ENCODE data around the gene METRN. TPM values are rescaled to one million over a fixed set of nuclear protein-coding genes. Genes with fewer than 3 reads are reported as not detected.

Gene METRN
- polyA plus RNA-seq, 1 of the 3 experiments (the other 2 are of a cell fraction): 59.7 TPM

DNA sequence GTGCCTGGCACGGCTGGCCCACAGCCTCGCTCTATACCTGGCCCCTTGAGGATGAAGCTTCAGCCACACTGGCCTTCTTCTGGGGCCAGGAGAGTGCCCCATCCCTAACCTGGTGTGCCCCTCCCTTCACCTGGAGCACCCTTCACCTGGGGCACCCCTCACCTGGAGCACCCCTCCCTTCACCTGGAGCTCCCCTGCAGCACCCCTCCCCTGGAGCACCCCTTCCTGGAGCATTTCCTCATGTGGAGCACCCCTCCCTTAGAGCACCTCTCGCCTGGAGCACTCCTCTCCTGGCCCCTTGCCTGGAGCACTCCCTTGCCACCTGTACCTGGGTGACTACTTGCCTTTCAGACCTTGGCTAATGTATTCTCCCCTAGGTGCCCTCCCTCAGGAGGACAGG is 6.9 kb upstream of the METRN start (continued):
- TF ChIP-seq, protein P1, sequence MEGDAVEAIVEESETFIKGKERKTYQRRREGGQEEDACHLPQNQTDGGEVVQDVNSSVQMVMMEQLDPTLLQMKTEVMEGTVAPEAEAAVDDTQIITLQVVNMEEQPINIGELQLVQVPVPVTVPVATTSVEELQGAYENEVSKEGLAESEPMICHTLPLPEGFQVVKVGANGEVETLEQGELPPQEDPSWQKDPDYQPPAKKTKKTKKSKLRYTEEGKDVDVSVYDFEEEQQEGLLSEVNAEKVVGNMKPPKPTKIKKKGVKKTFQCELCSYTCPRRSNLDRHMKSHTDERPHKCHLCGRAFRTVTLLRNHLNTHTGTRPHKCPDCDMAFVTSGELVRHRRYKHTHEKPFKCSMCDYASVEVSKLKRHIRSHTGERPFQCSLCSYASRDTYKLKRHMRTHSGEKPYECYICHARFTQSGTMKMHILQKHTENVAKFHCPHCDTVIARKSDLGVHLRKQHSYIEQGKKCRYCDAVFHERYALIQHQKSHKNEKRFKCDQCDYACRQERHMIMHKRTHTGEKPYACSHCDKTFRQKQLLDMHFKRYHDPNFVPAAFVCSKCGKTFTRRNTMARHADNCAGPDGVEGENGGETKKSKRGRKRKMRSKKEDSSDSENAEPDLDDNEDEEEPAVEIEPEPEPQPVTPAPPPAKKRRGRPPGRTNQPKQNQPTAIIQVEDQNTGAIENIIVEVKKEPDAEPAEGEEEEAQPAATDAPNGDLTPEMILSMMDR (IDR thresholded peaks at IDR 0.05): no peak

DNA sequence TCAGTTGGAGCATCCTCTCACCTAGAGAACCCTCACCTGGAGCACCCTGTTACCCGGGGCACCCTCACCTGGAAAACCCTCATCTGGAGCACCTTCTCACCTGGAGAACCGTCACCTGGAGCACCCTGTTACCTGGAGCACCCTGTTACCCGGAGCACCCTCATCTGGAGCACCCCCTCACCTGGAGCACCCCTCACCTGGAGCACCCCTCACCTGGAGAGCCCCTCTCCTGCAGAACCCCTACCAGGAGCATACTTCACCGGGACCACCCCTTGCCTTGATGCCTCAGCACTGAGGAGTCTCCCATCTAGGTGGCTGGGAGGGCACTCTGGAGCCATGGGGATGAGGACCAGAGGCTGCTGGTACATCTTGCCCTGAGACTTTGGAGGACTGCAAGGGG is 6.0 kb upstream of the METRN start:
- Histone ChIP-seq H3K9me2 (no peaks in the 10 kb centered on the region), H3K4me3 (ENCODE audit: low read depth in 2 of 2, low read length in 1 of 2) (no peak overlapping the region), H3K9me3 (no peaks in the 10 kb centered on the region), H3K4me1 (ENCODE audit: control insufficient read depth in 1 of 2, insufficient read depth in 2 of 2, low read depth in 1 of 2, low read length in 1 of 2) (peaks cover 21 to 40% of the 10 kb centered on the region in 2 experiments; a peak in 2 of 4 replicates), H4K20me1 (ENCODE audit: insufficient read depth) (peaks cover 9% of the 10 kb centered on the region), H3F3A (replicated peaks; ENCODE audit: insufficient read depth) (peaks cover 30% of the 10 kb centered on the region), H3K27ac (ENCODE audit: low read depth in 2 of 2, low read length in 1 of 2) (peak overlapping the region in 1 of 2 experiments; percentile 84; a peak in 2 of 4 replicates), H3K36me3 (replicated peaks in 1 of 2; ENCODE audit: control insufficient read depth in 1 of 2, insufficient read depth in 2 of 2, low read length in 1 of 2) (no peaks in the 10 kb centered on the region), H3K4me2 (peak overlapping the region; percentile 95; the same call in 1 of the 2 replicates), H2AFZ (ENCODE audit: low read depth) (no peak overlapping the region), H3K79me2 (ENCODE audit: insufficient read depth) (peaks cover 12% of the 10 kb centered on the region), H3K9ac (no peak overlapping the region), H3K27me3 (ENCODE audit: insufficient read depth) (no peaks in the 10 kb centered on the region)
- POLR2A ChIA-PET: interaction anchor here (1.2 to 2.8 kb wide), 4 partner anchors 11 to 79 kb away, joined by 4 to 19 read pairs (median 4); partner anchors contain the start of genes ANTKMT, CHTF18 and RPUSD1
- no peak for DNase-seq
- TF ChIP-seq, protein P2, sequence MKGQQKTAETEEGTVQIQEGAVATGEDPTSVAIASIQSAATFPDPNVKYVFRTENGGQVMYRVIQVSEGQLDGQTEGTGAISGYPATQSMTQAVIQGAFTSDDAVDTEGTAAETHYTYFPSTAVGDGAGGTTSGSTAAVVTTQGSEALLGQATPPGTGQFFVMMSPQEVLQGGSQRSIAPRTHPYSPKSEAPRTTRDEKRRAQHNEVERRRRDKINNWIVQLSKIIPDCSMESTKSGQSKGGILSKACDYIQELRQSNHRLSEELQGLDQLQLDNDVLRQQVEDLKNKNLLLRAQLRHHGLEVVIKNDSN (IDR thresholded peaks at IDR 0.05; ENCODE audit: borderline replicate concordance, low read depth): no peak
- TF ChIP-seq RXRA (IDR thresholded peaks at IDR 0.05; ENCODE audit: borderline replicate concordance, low read depth) (no peak), RCOR1 (IDR thresholded peaks at IDR 0.05; ENCODE audit: low read length) (no peak), JUND (IDR thresholded peaks at IDR 0.05) (no peak), RFX5 (IDR thresholded peaks at IDR 0.05; ENCODE audit: low read length) (no peak), EZH2phosphoT487 (IDR thresholded peaks at IDR 0.05; ENCODE audit: borderline replicate concordance, low read depth) (no peak), CHD2 (IDR thresholded peaks at IDR 0.05; ENCODE audit: low read length, partially characterized antibody) (no peak), TCF12 (IDR thresholded peaks at IDR 0.05) (no peak)
- TF ChIP-seq, protein P3, sequence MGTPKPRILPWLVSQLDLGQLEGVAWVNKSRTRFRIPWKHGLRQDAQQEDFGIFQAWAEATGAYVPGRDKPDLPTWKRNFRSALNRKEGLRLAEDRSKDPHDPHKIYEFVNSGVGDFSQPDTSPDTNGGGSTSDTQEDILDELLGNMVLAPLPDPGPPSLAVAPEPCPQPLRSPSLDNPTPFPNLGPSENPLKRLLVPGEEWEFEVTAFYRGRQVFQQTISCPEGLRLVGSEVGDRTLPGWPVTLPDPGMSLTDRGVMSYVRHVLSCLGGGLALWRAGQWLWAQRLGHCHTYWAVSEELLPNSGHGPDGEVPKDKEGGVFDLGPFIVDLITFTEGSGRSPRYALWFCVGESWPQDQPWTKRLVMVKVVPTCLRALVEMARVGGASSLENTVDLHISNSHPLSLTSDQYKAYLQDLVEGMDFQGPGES (IDR thresholded peaks at IDR 0.05; ENCODE audit: low read depth, low read length): no peak
- TF ChIP-seq, protein P1 (IDR thresholded peaks at IDR 0.05): no peak
- WGBS (ENCODE audit: low lambda C conversion rate): 58% methylated on average over 2 of the region's 4 CpGs
- CTCF ChIA-PET: interaction anchor here (2.4 to 22.4 kb wide), 4 partner anchors 19 to 76 kb away, joined by 14 to 358 read pairs (median 41); partner anchors contain the start of genes ANTKMT, CCDC78, CIAO3 and HAGHL
